ENCODE results near the gene TAS2R46. TPM values are rescaled to one million over a fixed set of nuclear protein-coding genes. Genes with fewer than 3 reads are reported as not detected.
"Not testable (repeated sequence)": the region's sequence is repeated elsewhere in the genome, so short reads cannot be mapped to it uniquely, and the experiment has no call there.

Gene TAS2R46
- total RNA-seq, 1 experiment from 2014 or later = 3.1 TPM

DNA sequence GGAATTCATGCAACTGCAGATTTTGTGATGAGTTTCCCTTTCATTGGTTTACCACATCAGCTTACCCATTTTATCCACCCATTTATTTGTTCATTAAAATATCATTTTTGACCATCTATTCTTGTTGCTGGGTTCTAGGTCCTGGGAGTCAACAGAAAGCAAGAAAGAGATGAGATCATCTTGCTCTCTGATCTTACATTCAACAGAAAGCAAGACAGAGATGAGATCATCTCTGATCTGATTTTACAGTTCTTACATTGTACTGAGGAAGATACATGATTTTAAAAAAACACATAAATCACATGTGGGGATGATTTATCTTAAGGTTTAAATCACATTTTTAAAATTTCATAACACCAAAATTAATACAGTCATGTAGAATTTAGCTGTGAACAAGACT lies 2.3 kb downstream of the TAS2R46 start:
- POLR2A ChIA-PET (ENCODE audit: low non-redundant PET) = no interaction called here
- no TSS peak for BruUV-seq (replicated peaks)
- intact Hi-C loops (cut with micrococcal nuclease; ENCODE audit: unreplicated experiment) = no loop called here
- no peak for TF ChIP-seq EZH2 (IDR thresholded peaks at IDR 0.05; ENCODE audit: borderline replicate concordance, low read depth, low read length, poor library complexity, severe bottlenecking)
- TF ChIP-seq, protein P1, sequence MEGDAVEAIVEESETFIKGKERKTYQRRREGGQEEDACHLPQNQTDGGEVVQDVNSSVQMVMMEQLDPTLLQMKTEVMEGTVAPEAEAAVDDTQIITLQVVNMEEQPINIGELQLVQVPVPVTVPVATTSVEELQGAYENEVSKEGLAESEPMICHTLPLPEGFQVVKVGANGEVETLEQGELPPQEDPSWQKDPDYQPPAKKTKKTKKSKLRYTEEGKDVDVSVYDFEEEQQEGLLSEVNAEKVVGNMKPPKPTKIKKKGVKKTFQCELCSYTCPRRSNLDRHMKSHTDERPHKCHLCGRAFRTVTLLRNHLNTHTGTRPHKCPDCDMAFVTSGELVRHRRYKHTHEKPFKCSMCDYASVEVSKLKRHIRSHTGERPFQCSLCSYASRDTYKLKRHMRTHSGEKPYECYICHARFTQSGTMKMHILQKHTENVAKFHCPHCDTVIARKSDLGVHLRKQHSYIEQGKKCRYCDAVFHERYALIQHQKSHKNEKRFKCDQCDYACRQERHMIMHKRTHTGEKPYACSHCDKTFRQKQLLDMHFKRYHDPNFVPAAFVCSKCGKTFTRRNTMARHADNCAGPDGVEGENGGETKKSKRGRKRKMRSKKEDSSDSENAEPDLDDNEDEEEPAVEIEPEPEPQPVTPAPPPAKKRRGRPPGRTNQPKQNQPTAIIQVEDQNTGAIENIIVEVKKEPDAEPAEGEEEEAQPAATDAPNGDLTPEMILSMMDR (conservative IDR thresholded peaks at IDR 0.05; ENCODE audit: low read depth, low read length) = no peak
- no peak overlapping the region for H3K4me3 ChIP-seq (ENCODE audit: low read depth, low read length, poor library complexity, severe bottlenecking)
- no peaks in the 10 kb centered on the region for H3K9me3 ChIP-seq (ENCODE audit: low read depth, low read length, poor library complexity, severe bottlenecking)
- no peaks in the 10 kb centered on the region for H3K4me1 ChIP-seq (ENCODE audit: insufficient read depth, low read length, poor library complexity, severe bottlenecking)
- no peak overlapping the region for H3K27ac ChIP-seq (ENCODE audit: low read depth, low read length, poor library complexity, severe bottlenecking)
- CTCF ChIA-PET = no interaction called here
- DNase-seq (ENCODE audit: low spot score) = no peak
- H3K27me3 ChIP-seq (replicated peaks; ENCODE audit: insufficient read depth, low read depth, low read length, poor library complexity) = no peaks in the 10 kb centered on the region
- H3K36me3 ChIP-seq (ENCODE audit: insufficient read depth, low read length, poor library complexity, severe bottlenecking) = no peaks in the 10 kb centered on the region

DNA sequence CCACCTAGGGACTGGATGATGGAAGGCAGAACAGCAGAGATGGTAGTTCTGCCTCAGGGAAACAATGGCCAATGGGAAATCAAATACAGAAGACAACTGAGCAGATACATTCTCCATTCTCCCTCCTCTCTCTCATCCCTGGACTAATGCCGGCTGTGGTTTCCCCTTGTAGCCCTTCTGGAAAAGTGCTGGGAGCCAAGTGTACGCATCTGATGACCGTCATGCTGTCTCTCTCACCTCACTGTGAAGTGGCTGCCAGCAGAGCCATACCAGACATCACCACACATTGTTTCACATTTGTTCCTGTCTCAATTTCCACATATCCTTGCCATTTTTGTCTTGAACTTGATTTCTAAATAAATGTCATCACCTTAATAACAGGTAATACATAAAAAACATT lies 3.1 kb downstream of the TAS2R46 start:
- Histone ChIP-seq H3K27ac (ENCODE audit: low read depth, low read length, poor library complexity, severe bottlenecking) (no peak overlapping the region), H3K36me3 (ENCODE audit: insufficient read depth, low read length, poor library complexity, severe bottlenecking) (no peaks in the 10 kb centered on the region), H3K4me3 (ENCODE audit: low read depth, low read length, poor library complexity, severe bottlenecking) (no peak overlapping the region), H3K4me1 (ENCODE audit: insufficient read depth, low read length, poor library complexity, severe bottlenecking) (no peaks in the 10 kb centered on the region), H3K9me3 (ENCODE audit: low read depth, low read length, poor library complexity, severe bottlenecking) (no peaks in the 10 kb centered on the region), H3K27me3 (replicated peaks; ENCODE audit: insufficient read depth, low read depth, low read length, poor library complexity) (no peaks in the 10 kb centered on the region)
- TF ChIP-seq EZH2 (IDR thresholded peaks at IDR 0.05; ENCODE audit: borderline replicate concordance, low read depth, low read length, poor library complexity, severe bottlenecking) = no peak
- TF ChIP-seq, protein P1 (conservative IDR thresholded peaks at IDR 0.05; ENCODE audit: low read depth, low read length) = no peak
- CTCF ChIA-PET = no interaction called here
- no TSS peak for BruUV-seq (replicated peaks)
- DNase-seq (ENCODE audit: low spot score) = no peak
- intact Hi-C loops (cut with micrococcal nuclease; ENCODE audit: unreplicated experiment) = no loop called here
- POLR2A ChIA-PET (ENCODE audit: low non-redundant PET) = no interaction called here

DNA sequence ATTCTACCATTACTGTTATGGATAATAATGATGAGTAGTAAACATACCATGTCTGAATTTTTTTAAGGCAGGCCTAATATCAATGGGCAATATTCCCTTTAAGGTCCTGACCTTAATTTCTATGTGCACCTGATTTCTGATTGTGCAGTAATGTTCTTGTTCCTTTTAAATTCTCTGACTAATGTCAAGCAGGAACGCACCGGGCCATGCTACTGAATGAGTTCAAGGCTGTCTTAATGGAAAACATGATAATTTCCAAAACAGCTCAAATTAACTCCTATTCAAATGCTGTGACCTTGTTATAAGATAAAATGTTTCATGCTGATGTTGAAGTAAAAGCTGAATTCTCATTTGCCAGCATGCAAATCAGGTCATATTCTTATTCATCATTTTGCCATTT lies 6.8 kb downstream of the TAS2R46 start:
- TF ChIP-seq EZH2 (IDR thresholded peaks at IDR 0.05; ENCODE audit: borderline replicate concordance, low read depth, low read length, poor library complexity, severe bottlenecking) = no peak
- TF ChIP-seq, protein P1 (conservative IDR thresholded peaks at IDR 0.05; ENCODE audit: low read depth, low read length) = no peak
- DNase-seq (ENCODE audit: low spot score) = no peak
- Histone ChIP-seq H3K9me3 (ENCODE audit: low read depth, low read length, poor library complexity, severe bottlenecking) (peaks cover 12% of the 10 kb centered on the region), H3K27me3 (replicated peaks; ENCODE audit: insufficient read depth, low read depth, low read length, poor library complexity) (no peaks in the 10 kb centered on the region), H3K4me3 (ENCODE audit: low read depth, low read length, poor library complexity, severe bottlenecking) (no peak overlapping the region), H3K36me3 (ENCODE audit: insufficient read depth, low read length, poor library complexity, severe bottlenecking) (peaks cover 4% of the 10 kb centered on the region), H3K27ac (ENCODE audit: low read depth, low read length, poor library complexity, severe bottlenecking) (no peak overlapping the region), H3K4me1 (ENCODE audit: insufficient read depth, low read length, poor library complexity, severe bottlenecking) (no peaks in the 10 kb centered on the region)
- BruUV-seq (replicated peaks) = no TSS peak
- ChIA-PET POLR2A (ENCODE audit: low non-redundant PET) (no interaction called here), CTCF (no interaction called here)
- intact Hi-C loops (cut with micrococcal nuclease; ENCODE audit: unreplicated experiment) = no loop called here

DNA sequence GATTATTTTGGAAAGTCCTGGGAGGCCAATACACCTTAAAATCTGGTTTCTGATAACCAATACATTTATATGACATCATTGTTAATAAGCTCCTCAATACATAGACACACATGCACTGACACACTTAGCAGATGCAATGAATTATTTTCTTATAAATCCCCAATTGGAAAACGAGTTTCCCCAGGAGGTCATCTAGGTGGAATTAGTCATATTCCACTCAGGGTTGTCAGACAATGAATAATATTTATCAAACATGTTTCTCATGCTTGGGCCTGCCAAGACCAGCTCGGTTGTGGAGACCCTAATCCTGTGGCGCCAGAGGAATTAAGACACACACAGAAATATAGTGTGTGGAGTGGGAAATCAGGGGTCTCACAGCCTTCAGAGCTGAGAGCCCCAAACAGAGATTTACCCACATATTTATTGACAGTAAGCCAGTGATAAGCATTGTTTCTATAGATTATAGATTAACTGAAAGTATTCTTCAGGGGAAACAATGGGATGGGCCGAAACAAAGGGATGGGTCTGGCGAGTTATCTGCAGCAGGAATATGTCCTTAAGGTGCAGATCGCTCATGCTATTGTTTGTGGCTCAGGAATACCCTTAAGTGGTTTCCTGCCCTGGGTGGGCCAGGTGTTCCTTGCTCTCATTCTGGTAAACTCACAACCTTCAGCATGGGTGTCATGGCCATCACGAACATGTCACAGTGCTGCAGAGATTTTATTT lies 12.1 kb downstream of the TAS2R46 start:
- POLR2A ChIA-PET (ENCODE audit: low non-redundant PET); H3K27ac ChIP-seq (ENCODE audit: low read depth, low read length, poor library complexity, severe bottlenecking); BruUV-seq (replicated peaks); H3K27me3 ChIP-seq (replicated peaks; ENCODE audit: insufficient read depth, low read depth, low read length, poor library complexity); H3K4me1 ChIP-seq (ENCODE audit: insufficient read depth, low read length, poor library complexity, severe bottlenecking); H3K4me3 ChIP-seq (ENCODE audit: low read depth, low read length, poor library complexity, severe bottlenecking); DNase-seq (ENCODE audit: low spot score); intact Hi-C loops (cut with micrococcal nuclease; ENCODE audit: unreplicated experiment); CTCF ChIA-PET; H3K36me3 ChIP-seq (ENCODE audit: insufficient read depth, low read length, poor library complexity, severe bottlenecking): not testable (repeated sequence)
- H3K9me3 ChIP-seq (ENCODE audit: low read depth, low read length, poor library complexity, severe bottlenecking) = peaks cover 19% of the 10 kb centered on the region

DNA sequence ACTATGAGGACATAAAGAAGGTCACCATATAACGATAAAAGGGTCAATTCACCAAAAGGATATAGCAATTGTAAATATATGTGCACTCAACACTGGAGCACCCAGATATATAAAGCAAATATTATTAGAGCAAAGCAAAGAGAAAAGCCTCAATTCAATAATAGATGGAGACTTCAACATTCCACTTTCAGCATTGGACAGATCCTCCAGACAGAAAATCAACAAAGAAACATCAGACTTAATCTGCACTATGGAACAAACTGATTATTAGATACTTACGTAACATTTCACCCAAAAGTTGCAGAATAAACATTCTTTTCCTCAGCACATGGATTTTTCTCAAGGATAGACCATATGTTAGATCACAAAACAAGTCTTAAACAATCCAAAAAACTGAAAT lies 20.7 kb downstream of the TAS2R46 start:
- H3K4me1 ChIP-seq (ENCODE audit: insufficient read depth, low read length, poor library complexity, severe bottlenecking); intact Hi-C loops (cut with micrococcal nuclease; ENCODE audit: unreplicated experiment); H3K9me3 ChIP-seq (ENCODE audit: low read depth, low read length, poor library complexity, severe bottlenecking); H3K4me3 ChIP-seq (ENCODE audit: low read depth, low read length, poor library complexity, severe bottlenecking); CTCF ChIA-PET; H3K27me3 ChIP-seq (replicated peaks; ENCODE audit: insufficient read depth, low read depth, low read length, poor library complexity); BruUV-seq (replicated peaks); DNase-seq (ENCODE audit: low spot score); H3K36me3 ChIP-seq (ENCODE audit: insufficient read depth, low read length, poor library complexity, severe bottlenecking); H3K27ac ChIP-seq (ENCODE audit: low read depth, low read length, poor library complexity, severe bottlenecking): not testable (repeated sequence)
- POLR2A ChIA-PET (ENCODE audit: low non-redundant PET) = interaction anchor here (0.6 kb wide), 1 partner anchor 30 kb away, joined by 5 read pairs; no protein-coding TSS in a partner anchor
